HUDEP-2 (cell line): ENCODE results near the gene ADCY7.

Source experiments
- DNase-seq, 76 experiments: peaks; one replicate each; lab custom pipeline; 2025; ENCODE audit not compliant: unreplicated experiment in 76 of 76; lab: John Stamatoyannopoulos, UW

Gene ADCY7

DNA sequence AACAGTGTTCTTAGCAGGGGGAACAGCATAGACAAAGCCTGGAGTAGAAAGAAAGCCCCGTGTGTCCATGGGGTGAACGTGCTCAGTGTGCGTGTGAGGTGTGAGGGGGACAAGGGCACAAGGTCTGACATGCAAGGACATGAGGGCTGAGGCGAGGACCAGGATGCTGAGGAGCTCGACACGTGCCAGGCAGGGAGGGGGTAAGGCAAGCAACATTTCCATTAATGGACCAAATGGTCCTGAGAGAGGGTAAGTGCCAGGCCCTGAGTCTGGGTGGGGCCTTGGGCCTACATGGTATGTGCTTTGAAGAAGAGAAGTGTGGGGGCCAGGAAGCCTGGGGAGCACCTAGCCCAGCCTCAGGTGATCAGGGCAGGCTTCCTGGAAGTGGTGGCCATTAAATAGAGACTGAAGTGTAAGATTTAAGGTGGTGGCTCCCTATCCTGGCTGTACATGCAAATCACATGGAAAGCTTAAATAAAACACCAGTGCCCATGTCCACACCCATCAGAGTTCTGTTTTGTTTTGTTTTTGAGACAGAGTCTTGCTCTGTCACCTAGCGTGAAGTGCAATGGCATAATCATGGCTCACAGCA is 29.3 kb downstream of the ADCY7 start:
- no peak for DNase-seq

DNA sequence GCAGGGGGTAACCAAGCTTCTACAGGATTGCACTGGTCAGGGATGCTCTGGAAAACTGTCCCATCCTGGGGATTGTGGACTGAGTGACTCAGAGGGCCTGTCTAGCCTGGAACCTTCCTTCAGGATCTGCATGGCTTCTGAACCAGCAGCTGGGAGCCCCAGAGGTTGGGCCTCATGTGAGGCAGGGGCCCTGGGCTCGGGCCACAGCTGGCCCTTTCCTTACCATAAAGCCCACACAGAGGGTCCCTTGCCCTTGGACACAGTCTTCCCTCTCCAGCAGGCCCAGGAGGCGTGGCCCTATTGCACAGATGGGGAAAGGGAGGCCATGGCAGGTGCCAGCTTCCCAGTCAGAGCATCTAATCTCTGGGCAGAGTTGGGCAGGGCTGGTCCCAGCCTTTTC is 30.5 kb downstream of the ADCY7 start:
- no peak for DNase-seq

DNA sequence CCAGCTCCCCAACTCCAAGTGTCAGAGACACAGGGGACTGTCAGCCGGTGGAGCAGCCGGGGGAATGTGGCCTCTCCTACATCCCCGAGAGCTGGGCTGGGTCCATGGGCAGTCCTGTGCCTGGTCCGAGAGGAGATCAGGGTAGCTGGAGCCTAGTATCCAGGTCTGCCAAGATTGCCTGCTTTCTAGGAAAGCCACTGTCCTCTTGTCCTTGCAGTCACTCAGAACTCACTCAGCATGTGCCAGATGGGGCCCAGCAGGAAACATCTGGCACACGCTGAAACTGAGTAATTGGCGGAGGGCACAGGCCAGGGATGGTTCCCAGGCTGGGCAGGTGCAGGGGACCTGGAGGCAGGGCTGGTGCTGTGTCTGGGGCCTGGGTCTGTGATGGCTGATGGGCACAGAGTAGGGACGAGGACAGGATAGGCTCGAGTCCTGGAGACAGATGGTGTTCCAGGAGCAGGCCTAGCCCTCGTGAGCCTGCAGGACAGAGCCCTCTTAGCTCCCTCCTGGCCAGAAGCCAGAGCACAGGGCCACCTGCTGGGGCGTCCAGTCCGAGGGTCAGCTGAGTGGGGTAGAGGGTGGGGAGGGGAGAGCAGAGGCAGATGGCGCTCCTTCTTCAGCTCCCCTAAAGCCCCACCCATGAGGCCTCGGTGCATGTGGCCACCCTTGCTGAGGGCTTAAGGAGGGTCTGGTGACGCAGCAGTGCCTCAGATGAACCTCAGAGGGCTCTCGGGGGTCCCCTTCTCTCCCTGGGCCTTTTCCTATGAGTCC is 31.1 kb downstream of the ADCY7 start:
- no peak for DNase-seq

DNA sequence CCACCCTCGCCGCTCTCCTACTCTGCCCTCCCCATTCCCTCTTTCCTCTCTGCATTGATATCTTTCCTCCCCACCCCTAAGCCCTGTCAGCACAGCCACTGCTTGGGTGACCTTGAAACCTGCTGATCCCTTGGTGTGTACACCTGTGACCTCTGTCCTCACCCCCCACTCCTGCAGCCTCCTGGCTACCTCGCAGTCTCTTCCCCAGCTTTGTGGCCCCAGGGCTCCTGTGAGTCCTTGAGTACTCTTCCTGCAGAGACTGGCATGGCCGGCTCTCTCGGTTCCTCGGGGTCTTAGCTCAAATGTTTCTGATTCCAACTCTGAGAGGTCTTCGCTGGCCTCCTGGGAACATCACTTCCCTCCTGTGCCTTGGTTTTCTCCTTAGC is 31.7 kb downstream of the ADCY7 start:
- DNase-seq, result no peak

DNA sequence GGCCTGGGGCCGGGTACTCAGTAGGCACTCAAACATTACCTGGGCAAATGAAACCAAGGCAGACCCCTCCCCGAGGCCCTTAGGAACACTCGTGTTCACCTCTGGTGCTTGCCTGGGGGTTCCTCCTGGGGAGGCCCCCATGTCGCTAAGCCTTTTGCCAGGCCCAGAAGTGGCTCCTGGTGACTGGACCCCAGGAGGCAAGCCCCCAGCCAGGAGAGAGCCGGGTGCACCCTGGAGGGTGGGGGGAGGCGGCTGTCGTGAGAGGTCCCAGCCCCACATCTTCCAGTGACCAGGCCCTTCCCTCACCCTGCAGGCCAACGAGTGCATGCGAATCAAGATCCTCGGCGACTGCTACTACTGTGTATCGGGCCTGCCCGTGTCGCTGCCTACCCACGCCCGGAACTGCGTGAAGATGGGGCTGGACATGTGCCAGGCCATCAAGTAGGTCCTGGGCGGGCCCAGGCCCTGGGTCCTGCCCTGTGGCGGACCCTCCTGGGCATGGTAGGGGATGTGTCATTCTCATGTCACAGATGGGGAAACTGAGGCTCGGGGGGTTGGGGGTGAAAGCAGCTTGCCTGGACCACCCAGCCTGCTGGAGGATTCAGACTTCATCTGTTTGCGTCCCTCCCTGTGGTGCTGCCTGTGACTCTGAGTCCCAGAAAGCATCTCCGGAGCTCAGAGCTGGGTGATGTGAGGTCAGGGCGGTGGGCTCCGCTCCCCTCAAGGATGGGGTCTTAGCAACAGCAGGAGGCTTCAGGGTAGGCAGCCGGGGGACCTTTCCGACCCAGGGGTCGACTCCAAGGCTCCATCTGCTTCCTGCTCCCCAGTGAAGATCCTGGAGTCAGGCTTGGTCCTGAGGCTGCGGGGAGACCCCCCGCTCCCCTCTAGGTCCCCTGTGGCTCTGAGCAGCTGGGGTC is 32.5 kb downstream of the ADCY7 start:
- no peak for DNase-seq

DNA sequence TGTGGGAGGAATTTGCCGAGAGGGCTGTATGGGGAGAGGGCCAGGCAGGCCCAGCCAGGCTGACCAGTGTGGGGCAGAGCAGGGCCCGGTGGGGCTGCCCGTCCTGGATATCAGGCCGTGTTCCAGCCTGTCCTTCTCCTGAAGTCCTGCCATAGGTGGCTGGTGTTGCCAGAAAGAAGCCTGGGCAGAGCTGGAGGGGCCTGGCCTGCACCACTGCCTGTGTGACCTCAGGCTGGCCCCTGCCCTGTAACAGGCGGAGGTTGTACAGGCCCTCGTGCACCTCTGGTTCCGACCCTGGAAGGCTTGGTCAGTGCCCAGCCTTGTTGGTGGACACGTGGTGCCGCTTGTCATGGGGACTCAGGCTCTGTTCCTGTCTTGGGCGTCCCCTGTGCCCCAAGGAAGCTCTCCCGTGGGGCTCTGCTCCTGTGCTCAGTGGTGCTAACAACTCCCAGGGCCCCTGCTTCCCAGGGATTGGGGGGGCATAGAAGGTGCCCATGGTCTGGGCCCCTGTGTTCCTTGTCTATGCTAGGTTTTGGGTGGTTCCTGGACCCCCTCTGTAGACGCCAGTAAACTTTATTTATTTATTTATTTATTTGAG is 33.3 kb downstream of the ADCY7 start:
- DNase-seq, result no peak

DNA sequence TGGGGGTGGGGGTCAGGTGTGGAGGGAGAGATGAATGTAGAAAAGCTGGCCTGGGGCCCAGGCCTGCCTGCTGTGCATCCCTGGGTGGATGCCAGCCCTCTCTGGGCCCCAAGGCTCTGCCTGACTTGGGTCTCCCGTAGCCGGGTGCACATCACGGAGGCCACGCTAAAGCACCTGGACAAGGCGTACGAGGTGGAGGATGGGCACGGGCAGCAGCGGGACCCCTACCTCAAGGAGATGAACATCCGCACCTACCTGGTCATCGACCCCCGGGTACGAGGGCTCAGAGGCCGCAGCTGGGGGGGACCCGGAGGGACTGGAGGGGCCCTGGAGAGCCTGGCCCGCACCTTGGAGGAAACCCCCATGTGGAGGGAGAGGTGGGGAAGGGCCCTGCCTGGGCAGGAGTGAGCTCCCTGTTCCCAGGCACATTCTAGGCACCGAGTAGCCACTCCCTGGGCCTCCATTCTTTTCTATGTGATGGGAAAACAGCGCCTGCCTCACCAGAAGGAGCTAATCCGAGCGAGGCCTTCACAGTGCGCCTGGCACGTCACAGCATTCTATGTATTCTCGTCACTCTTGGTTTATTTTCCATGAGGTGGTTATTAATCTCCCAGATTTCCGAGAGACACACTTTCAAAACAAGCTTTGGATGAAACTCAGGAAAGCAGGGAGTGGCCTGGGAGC is 34.7 kb downstream of the ADCY7 start:
- no peak for DNase-seq

DNA sequence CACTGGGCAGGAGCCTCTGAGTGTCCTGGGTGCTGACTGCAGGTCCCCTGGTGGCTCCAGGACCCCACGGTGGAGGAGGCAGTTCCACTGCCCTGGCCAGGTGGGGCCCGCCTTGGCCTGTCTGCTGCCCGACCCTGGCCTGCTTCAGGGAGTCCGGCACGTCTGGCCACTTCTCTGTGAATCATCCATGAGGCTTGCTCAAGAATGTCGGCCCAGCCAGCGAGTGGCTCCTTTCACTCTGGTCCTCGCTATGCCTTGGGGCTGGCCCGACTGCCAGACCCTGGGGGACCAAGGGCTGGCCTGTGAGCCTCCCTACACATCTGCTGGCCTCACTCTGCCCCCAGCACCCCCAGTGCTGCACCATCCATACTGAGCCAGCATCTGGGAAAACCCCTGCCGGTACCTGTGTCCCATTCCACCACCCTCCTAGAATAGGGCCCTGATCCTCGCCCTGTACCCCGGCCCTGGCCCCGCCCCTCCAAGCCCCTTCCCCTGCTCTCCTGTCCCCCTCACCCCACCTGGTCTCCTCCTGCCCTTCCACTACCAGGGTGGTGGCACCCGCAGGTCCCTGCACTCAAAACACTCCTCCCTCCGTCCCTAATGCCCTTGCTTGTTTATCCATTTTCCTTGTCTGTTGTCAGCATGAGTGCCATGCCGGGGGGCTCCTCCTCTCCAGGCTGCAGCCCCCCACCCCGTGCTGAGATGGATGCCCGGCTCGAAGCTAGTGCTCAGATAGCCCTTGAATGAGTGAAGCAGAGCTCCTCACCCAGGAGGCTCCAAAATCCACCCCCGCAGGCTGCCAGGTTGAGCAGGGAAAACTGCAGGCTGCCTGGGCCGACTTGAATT is 35.5 kb downstream of the ADCY7 start:
- DNase-seq, result no peak

DNA sequence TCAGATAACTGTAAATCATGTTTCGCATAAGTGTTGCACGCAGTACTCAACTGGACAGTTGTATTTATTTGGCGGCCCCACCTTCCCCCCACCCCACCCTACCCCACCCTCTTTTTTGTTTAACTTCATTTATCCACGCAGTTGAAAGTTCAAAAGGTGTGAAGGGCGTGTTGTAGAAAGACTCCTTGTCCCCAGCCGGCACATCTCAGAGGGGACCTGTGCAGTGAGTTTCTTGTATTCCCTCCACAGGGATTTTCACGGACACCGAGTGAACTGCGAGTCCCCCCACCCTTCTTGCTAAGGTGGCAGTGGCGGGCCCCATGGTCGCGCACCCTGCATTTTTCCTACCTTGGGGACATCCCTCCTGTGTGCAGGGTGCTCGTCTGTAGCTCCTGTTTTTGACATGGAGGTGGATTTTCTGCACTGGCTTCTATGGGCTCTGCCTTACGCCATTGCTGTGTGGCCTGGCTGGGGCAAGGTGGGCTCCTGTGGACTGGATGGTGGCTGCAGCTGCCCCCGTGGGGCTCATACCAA is 36.2 kb downstream of the ADCY7 start:
- no peak for DNase-seq

DNA sequence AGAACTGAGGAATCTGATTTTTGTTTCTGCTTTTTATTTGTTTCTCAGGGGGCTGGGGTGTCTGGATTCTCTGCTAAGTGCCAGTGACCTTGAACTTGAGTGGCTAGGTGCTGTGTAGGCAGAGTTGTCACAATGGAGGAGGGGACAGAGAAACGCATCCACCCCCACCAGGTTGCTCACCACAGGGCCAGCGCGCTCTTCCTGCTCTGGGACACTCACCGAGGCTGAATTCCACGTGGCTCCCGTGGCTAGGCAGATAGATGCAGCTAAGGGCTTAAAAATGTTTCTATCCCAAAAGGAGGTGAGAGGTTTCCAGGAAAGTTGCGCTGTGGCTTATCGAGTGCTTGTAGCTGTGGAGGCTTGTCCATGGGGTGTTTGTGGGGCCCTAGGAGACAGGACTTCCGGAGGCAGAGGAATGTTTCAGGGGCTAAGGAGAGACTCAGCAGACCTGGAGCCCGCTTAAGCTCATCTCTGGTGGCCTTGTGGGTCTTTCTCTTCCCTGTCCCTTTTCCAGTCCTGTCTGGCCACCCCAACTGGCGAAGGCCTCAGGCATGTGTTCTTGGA is 36.8 kb downstream of the ADCY7 start:
- DNase-seq, result no peak

DNA sequence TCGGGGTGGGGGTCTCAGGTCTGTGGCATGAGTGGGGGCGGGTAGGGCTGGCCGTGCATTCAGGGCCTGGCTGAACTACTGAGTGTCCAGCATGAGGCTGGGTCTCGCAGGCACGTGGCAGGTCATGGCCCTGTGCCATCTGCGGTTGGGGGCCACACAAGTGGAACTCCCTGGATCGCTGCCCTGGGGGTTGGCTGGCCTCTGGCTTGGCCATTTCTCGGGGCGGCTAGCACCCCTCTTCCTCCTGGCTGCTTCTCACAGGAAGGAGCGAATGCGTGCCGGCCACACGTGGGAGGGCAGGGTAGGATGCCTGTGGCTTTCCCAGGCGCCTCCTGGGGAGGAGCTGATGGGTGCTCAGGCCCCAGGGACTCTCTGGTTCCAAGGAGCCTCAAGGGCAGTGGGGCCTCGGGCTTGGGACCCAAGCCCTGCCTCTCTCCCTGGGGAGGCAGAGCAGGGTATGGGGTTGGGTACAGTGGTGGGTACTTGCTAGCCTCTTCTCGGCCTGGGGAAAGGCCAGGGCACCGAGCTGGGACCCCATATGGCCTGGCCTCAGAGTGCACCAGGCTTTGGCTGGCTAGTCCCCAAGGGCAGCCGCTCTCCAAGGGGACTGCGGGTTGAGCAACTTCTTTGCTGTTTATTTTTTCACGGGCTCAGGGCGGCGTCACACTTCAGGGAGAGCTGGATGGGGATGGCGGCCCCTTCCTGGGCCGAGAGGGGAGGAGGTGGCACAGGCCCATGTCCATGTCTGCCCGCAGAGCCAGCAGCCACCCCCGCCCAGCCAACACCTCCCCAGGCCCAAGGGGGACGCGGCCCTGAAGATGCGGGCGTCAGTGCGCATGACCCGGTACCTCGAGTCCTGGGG is 37.5 kb downstream of the ADCY7 start:
- DNase-seq, result no peak

DNA sequence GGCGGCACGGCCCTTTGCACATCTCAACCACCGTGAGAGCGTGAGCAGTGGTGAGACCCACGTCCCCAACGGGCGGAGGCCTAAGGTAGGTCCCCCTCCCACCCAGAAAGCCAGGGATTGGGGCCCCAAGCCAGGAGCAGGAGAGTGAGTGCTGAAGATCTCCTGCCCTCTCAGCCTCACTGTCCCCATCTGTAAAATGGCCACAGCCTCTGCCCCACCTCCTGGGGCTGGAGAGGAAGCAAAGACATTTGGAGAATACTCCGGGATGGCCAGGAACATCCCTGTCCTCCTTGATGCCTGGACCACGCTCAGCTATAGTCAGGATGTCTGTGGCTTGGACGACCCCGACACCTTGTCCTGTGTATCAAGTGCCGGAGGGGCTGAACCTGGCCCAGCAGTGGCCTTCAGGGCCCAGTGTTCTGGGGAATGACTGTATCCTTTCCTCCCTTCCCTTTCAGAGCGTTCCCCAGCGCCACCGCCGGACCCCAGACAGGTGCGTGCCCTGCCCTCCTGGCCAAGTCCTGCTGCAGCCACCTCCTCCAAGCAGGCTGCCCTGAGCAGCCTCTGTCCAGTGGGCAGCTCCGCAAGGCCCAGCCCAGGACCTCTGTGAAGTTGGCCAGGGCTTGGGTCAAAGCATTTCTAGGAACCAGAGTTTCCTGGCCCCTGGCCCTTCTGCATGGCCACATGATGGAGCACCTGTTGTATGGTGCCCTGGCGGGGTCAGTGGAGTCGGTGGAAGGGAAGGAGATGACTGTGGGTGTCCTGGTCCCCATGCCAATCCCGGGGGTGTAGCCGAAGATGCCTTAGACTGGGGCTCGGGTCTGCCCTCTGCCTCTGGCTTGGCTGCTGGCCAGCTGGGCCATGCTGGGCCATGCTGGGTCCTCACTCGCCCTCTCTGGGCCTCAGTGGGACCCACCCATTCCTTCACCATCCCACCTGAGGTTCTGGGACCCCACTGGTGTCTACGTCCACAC is 38.4 kb downstream of the ADCY7 start:
- no peak for DNase-seq

DNA sequence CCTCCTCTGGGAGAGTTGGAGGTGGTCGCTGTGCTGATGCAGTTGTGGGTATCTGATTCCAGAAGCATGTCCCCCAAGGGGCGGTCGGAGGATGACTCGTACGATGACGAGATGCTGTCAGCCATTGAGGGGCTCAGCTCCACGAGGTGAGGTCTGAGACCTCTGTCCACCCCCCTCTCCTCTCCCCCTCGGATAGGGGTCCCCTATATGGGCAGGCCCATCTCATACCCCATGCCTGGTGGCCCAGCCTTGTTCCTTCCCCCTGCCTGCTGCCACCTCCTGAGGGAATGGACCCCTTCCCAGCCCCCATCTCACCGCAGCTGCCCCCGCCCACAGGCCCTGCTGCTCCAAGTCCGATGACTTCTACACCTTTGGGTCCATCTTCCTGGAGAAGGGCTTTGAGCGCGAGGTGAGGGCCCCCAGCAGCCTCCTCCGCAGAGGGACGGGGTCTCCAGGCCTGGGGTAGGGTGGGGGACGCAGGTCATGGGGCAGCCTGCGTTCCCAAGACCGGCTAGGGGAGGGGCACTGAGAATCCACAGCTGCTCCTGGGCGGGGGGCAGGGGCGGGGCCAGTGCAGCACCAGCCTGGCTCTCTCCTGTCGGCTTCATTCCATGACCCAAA is 39.2 kb downstream of the ADCY7 start:
- DNase-seq, result no peak

DNA sequence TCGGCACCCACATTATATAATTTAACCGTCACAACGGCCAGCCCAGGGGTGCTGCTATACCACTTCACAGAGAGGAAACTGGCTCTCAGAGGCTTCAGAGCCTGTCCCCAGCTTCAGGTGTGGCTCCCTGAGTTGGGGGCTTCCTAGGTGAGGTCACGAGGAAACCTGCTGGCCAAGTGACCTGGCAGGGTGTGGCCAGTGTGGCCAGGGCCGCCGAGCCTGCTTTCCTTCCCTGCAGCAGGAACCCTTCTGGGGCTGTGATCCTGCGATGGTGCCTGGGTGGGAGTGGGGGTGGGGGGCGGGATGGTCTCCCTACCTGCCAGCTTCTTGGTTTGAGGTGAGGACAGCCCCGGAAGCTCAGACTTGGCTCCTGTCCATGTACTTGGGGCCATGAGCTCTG is 39.9 kb downstream of the ADCY7 start:
- no peak for DNase-seq

DNA sequence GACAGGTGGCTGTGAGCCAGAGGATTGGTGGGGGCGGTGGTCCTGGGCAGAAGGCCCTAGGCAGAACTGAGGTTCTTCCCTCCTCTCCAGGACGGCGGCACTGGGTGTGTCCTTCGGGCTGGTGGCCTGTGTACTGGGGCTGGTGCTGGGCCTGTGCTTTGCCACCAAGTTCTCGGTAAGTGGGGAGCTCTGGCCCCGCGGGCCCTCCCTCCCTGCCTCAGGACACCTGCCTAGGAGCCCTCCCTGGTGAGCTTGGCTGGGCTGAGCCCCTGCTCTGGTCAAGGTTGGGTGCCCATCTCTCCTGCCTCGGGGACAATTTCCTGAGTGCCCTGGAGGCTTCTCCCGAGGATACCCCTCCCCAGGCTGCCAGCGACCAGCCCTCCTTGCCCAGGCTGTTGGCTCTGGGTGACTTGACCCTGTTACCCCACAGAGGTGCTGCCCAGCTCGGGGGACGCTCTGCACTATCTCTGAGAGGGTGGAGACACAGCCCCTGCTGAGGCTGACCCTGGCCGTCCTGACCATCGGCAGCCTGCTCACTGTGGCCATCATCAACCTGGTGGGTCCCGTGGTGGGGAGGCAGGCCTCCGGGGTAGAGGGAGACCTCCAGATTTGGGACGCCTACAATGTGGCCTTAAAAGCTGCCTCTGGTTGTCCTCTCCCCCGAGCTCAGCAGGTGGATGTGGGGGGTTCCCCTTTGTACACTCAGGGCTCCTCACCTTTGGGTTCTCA is 42.0 kb downstream of the ADCY7 start:
- DNase-seq, result no peak

DNA sequence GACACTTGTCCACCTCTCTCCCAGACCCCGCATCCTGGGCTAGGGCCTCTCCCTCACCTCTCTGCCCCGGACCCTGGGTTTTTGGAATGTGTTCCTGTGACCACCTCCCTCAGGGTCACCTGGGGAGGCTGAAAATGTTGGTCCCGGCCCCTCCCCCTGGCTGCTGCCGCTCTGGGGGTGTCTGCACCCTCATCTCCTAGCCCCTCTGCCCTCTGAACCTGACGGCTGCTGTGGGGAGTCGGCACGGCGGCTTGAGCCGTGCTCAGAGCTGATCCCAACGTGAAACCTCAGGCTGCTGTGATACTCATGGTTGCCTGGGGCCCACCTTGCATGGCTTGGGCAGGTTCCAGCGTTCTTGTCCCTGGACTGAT is 42.8 kb downstream of the ADCY7 start:
- DNase-seq, result no peak
